D721Med (cell line): Measurements from ENCODE around the gene TTYH2.

ENCODE experiments used
- DNase-seq: peaks from one replicate; pipeline ENCODE4 v3.0.0; 2011; ENCODE audit warnings: low spot score; ENCODE audit not compliant: insufficient read length
- FAIRE-seq: peaks from 2 replicates; lab custom pipeline; 2011; peaks lifted over from hg19 to GRCh38; lab: Jason Lieb, UNC
- CTCF ChIP-seq: IDR thresholded peaks from 2 replicates; pipeline ENCODE4 v1.5.1; 2012; ENCODE audit warnings: mild to moderate bottlenecking, control low read depth; ENCODE audit not compliant: insufficient read depth; ENCODE audit errors: missing control alignments

The TTYH2 gene

GRCh38 chr17:74235911-74236371, 22.6 kb downstream of the TTYH2 start:
- TF ChIP-seq CTCF, result no peak
- FAIRE-seq (no peak), DNase-seq (no peak)

GRCh38 chr17:74237321-74237720, 23.9 kb downstream of the TTYH2 start:
- TF ChIP-seq CTCF, result no peak
- no peak for FAIRE-seq
- DNase-seq, result no peak

DNA sequence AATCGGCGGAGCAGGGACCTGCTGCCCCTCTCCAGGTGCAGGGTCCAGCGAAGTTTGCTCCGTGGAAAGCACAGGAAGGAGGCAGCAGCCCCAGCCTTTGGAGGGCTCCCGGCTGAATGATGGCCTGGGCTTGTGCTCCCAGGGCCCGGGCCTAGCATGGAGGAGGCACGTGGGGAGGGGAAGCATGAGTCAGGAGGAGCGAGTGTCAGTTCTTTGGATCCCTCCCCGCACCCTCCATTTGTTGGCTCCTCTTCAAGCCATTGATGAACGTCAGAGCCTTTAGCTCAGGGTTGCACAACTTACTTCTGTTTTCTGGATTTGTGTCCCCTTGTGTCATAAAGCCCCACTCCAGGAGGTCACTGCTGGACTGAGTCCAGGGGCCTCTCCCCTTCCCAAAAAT, 25.8 kb downstream of the TTYH2 start:
- FAIRE-seq, result no peak
- no peak for TF ChIP-seq CTCF
- no peak for DNase-seq

GRCh38 chr17:74240618-74241205, 27.3 kb downstream of the TTYH2 start:
- no peak for FAIRE-seq
- no peak for DNase-seq
- TF ChIP-seq CTCF, result no peak

DNA sequence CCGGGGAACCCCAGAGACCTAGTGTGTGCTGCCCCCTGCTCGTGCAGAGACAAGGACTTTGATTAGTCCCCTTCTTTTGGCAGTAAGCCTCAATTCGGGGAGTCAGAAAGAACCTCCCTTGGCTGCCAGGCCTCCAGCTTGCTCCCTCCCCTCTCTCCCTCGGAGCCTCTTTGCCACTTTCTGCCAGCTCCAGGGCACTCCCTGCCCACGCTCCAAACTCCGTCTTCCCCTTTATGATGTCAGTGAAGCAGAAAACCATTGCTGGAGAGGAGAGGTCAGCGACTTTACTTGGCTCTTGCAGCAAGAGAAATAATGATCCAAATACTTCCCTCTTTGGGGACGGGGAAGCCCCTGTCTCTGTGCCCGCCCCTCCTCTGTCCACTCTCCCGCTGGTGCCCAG, 28.1 kb downstream of the TTYH2 start:
- TF ChIP-seq CTCF, result no peak
- FAIRE-seq, result no peak
- DNase-seq, result no peak

GRCh38 chr17:74241847-74242246, 28.5 kb downstream of the TTYH2 start:
- DNase-seq (no peak), FAIRE-seq (no peak)
- TF ChIP-seq CTCF, result no peak

GRCh38 chr17:74243013-74243755, 29.8 kb downstream of the TTYH2 start:
- no peak for TF ChIP-seq CTCF
- FAIRE-seq (no peak), DNase-seq (no peak)
